Right lobe of liver (tissue), 4 donors: ENCODE measurements around the gene BSPRY.

ENCODE experiments used
- POLR2A ChIP-seq: fragments of 450-650 bp; IDR thresholded peaks from one replicate; pipeline ENCODE4 v1.6.1; 2017; ENCODE audit warnings: antibody characterized with exemption, mild to moderate bottlenecking
- TF ChIP-seq, protein P1 (sequence below), 4 donors: fragments of 200-600 bp in 3 of 4; fragments of 450-650 bp in 1 of 4; IDR thresholded peaks; one replicate each; pipeline versions ENCODE4 v1.5.1 to v1.8.0; 2016 to 2022; ENCODE audit warnings: antibody characterized with exemption in 4 of 4, mild to moderate bottlenecking in 2 of 4
- donor health status: DM: no; HTN: no; CAD: no.
- donor health status: DM: no; HTN: no; CAD: no.
- donor health status: DM: no; HTN: yes; CAD: no.

DNA sequence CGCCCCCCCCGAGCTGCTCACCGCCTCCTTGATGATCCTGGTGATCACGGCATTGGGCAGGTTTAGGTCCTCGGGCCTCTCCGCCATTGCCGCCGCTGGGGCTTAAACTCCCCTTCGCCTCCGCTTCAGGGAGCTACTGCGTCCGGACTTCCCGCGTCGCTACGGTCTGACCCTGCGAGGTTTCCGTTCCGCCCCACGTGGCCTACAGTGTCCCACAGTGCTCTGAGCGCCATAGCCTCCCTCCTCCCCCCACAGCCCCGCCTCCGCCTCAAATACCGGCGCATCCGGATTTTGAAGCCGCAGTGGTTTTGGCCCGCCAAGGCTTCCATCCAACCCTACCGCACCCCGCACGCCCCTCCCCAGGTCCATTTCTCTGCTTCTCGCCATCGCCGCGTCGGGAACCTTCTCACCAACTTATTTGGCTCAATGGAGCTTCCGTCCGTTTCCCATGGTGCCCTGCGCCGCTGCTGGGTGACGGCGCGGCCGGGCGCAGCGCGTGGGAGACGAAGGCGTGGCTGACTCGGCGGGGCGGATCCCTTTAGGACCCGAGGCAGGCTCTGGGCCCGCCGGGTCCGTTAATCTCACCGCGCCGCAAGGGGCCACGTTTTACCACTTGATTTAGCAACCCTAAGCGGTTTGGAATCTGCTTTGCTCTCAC lies 61.0 kb downstream of the BSPRY start, which contains the start of the genes C9orf43 and POLE3:
- TF ChIP-seq, protein P1, sequence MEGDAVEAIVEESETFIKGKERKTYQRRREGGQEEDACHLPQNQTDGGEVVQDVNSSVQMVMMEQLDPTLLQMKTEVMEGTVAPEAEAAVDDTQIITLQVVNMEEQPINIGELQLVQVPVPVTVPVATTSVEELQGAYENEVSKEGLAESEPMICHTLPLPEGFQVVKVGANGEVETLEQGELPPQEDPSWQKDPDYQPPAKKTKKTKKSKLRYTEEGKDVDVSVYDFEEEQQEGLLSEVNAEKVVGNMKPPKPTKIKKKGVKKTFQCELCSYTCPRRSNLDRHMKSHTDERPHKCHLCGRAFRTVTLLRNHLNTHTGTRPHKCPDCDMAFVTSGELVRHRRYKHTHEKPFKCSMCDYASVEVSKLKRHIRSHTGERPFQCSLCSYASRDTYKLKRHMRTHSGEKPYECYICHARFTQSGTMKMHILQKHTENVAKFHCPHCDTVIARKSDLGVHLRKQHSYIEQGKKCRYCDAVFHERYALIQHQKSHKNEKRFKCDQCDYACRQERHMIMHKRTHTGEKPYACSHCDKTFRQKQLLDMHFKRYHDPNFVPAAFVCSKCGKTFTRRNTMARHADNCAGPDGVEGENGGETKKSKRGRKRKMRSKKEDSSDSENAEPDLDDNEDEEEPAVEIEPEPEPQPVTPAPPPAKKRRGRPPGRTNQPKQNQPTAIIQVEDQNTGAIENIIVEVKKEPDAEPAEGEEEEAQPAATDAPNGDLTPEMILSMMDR (IDR thresholded peaks at IDR 0.05) = no peak
- peak; percentile 82 for TF ChIP-seq POLR2A
